SK-N-SH (cell line): ENCODE results near the gene C19orf12. TPM values are rescaled to one million over a fixed set of nuclear protein-coding genes. Genes with fewer than 3 reads are reported as not detected.

Experiments
- CTCF ChIA-PET: fragments of 300-600, 350-600 bp; formaldehyde crosslinking; extraction: SDS; loops from one replicate; lab custom pipeline; 2021; lab: Yijun Ruan, JAX
- POLR2A ChIA-PET: fragments of 350-600 bp; sonication (Branson Sonifier 250); formaldehyde crosslinking; extraction: SDS; loops from one replicate; lab custom pipeline; 2020; ENCODE audit warnings: antibody characterized with exemption, inconsistent platforms; lab: Yijun Ruan, JAX
- DNase-seq: peaks from one replicate; pipeline ENCODE4 v3.0.0; 2012
- H2AFZ ChIP-seq: fragments of 200-600 bp; sonication (generic); 2 replicates; pipeline ENCODE4 v1.8.1; 2016; ENCODE audit warnings: antibody characterized with exemption, mild to moderate bottlenecking, low read depth
- H3F3A ChIP-seq: fragments of 200-600 bp; sonication (generic); replicated peaks from 2 replicates; pipeline ENCODE3; 2016; ENCODE audit warnings: antibody characterized with exemption, mild to moderate bottlenecking; ENCODE audit not compliant: insufficient read depth
- H3K27ac ChIP-seq, 2 experiments: fragments of 200-500 bp in 1 of 2; fragments of 200-600 bp in 1 of 2; sonication (Bioruptor generic) in 1 of 2; sonication (generic), shearing (Covaris generic) in 1 of 2; 2 replicates each; pipeline versions ENCODE4 v1.5.1 to v1.6.1; 2014 to 2016; ENCODE audit warnings: low read depth in 2 of 2, inconsistent platforms in 1 of 2, low read length in 1 of 2, mild to moderate bottlenecking in 1 of 2, mixed read lengths in 1 of 2
- H3K27me3 ChIP-seq: fragments of 200-600 bp; sonication (generic), shearing (Covaris generic); 2 replicates; pipeline ENCODE4 v1.6.1; 2016; ENCODE audit warnings: mixed run types; ENCODE audit not compliant: insufficient read depth
- H3K36me3 ChIP-seq, 2 experiments: fragments of 200-500 bp in 1 of 2; fragments of 200-600 bp in 1 of 2; sonication (Bioruptor generic) in 1 of 2; sonication (generic) in 1 of 2; replicated peaks in 1 of 2; 2 replicates each; pipeline versions ENCODE3 to v1.5.1; 2014 to 2016; ENCODE audit warnings: low read length in 1 of 2, mild to moderate bottlenecking in 1 of 2; ENCODE audit not compliant: insufficient read depth in 2 of 2, control insufficient read depth in 1 of 2
- H3K4me1 ChIP-seq, 2 experiments: fragments of 200-500 bp in 1 of 2; fragments of 200-600 bp in 1 of 2; sonication (Bioruptor generic) in 1 of 2; sonication (generic), shearing (Covaris generic) in 1 of 2; 2 replicates each; pipeline versions ENCODE4 v1.5.1 to v1.6.1; 2014 to 2016; ENCODE audit warnings: low read depth in 1 of 2, low read length in 1 of 2, mixed run types in 1 of 2; ENCODE audit not compliant: insufficient read depth in 2 of 2, control insufficient read depth in 1 of 2
- H3K4me2 ChIP-seq: fragments of 200-600 bp; sonication (generic), shearing (Covaris generic); 2 replicates; pipeline ENCODE4 v1.6.1; 2017; ENCODE audit warnings: mixed run types
- H3K4me3 ChIP-seq, 2 experiments: fragments of 200-500 bp in 1 of 2; fragments of 200-600 bp in 1 of 2; sonication (Bioruptor generic) in 1 of 2; sonication (generic), shearing (Covaris generic) in 1 of 2; 2 replicates each; pipeline versions ENCODE4 v1.5.1 to v1.8.1; 2014 to 2016; ENCODE audit warnings: low read depth in 2 of 2, inconsistent platforms in 1 of 2, low read length in 1 of 2, mild to moderate bottlenecking in 1 of 2, mixed read lengths in 1 of 2, moderate library complexity in 1 of 2
- H3K79me2 ChIP-seq: fragments of 200-600 bp; sonication (generic); 2 replicates; pipeline ENCODE4 v1.8.1; 2017; ENCODE audit warnings: mild to moderate bottlenecking; ENCODE audit not compliant: insufficient read depth
- H3K9ac ChIP-seq: fragments of 200-600 bp; sonication (generic); 2 replicates; pipeline ENCODE4 v1.6.1; 2017; ENCODE audit warnings: mixed run types
- H3K9me2 ChIP-seq: fragments of 200-600 bp; sonication (generic); 2 replicates; pipeline ENCODE4 v1.6.1; 2017; ENCODE audit warnings: mixed run types
- H3K9me3 ChIP-seq: fragments of 200-600 bp; sonication (generic); 2 replicates; pipeline ENCODE4 v1.6.1; 2017; ENCODE audit warnings: mixed run types, mild to moderate bottlenecking, moderate library complexity
- H4K20me1 ChIP-seq: fragments of 200-600 bp; sonication (generic); 2 replicates; pipeline ENCODE4 v1.6.1; 2017; ENCODE audit warnings: mild to moderate bottlenecking, mixed run types; ENCODE audit not compliant: insufficient read depth
- ELF1 ChIP-seq: IDR thresholded peaks from 2 replicates; pipeline ENCODE4 v1.4.0; 2012
- FOSL2 ChIP-seq: IDR thresholded peaks from 2 replicates; pipeline ENCODE4 v1.4.0; 2012; ENCODE audit warnings: low read depth, mild to moderate bottlenecking, moderate library complexity, borderline replicate concordance
- FOXM1 ChIP-seq: IDR thresholded peaks from 2 replicates; pipeline ENCODE4 v1.4.0; 2012; ENCODE audit warnings: low read depth, mild to moderate bottlenecking
- GATA2 ChIP-seq: sonication (generic); formaldehyde crosslinking; IDR thresholded peaks from 2 replicates; pipeline ENCODE4 v1.5.0; 2020; ENCODE audit warnings: mild to moderate bottlenecking, missing genetic modification reagents
- MEF2A ChIP-seq: IDR thresholded peaks from 2 replicates; pipeline ENCODE4 v1.4.0; 2012; ENCODE audit warnings: low read depth, borderline replicate concordance
- MXI1 ChIP-seq: IDR thresholded peaks from 2 replicates; pipeline ENCODE4 v1.6.1; 2012; ENCODE audit warnings: mild to moderate bottlenecking, low read depth, low read length, improper control_type of control experiment
- NRF1 ChIP-seq: IDR thresholded peaks from 2 replicates; pipeline ENCODE4 v1.6.1; 2012; ENCODE audit warnings: low read depth, mild to moderate bottlenecking, low read length
- POLR2AphosphoS5 ChIP-seq: IDR thresholded peaks from 2 replicates; pipeline ENCODE4 v1.6.1; 2012; ENCODE audit warnings: low read depth, low read length
- RCOR1 ChIP-seq: fragments of 150-350 bp; IDR thresholded peaks from 2 replicates; pipeline ENCODE4 v1.6.1; 2017; ENCODE audit warnings: antibody characterized with exemption, low read length
- RFX5 ChIP-seq: IDR thresholded peaks from 2 replicates; pipeline ENCODE4 v1.6.1; 2012; ENCODE audit warnings: mild to moderate bottlenecking, improper control_type of control experiment, low read length
- SMC3 ChIP-seq: IDR thresholded peaks from 2 replicates; pipeline ENCODE4 v1.6.1; 2012; ENCODE audit warnings: low read depth, low read length, improper control_type of control experiment
- TAF1 ChIP-seq: IDR thresholded peaks from 2 replicates; pipeline ENCODE4 v1.6.1; 2012; ENCODE audit warnings: low read depth, mild to moderate bottlenecking, low read length, moderate library complexity, borderline replicate concordance
- TEAD4 ChIP-seq: IDR thresholded peaks from 2 replicates; pipeline ENCODE4 v1.4.0; 2012; ENCODE audit warnings: mild to moderate bottlenecking, borderline replicate concordance; ENCODE audit not compliant: insufficient read depth
- USF1 ChIP-seq: IDR thresholded peaks from 2 replicates; pipeline ENCODE4 v1.4.0; 2012; ENCODE audit warnings: low read depth, borderline replicate concordance
- YY1 ChIP-seq: IDR thresholded peaks from 2 replicates; pipeline ENCODE4 v1.4.0; 2012; ENCODE audit warnings: low read depth, mild to moderate bottlenecking
- WGBS: methylation state at CpG from one replicate; pipeline ENCODE4 v1.1.6; 2017; ENCODE audit warnings: low lambda C conversion rate; 5-methylcytosine and 5-hydroxymethylcytosine counted together
- polyA plus RNA-seq, 3 experiments: library from polyadenylated mRNA; depleted of rRNA; stranded (reverse); fragments of >200 nt; gene quantifications; 2 replicates each; pipeline ENCODE4 v1.2.3, GENCODE V29; 2012
- TF ChIP-seq, protein P1 (sequence below): fragments of 200-600 bp; sonication (generic); IDR thresholded peaks from 2 replicates; pipeline ENCODE4 v1.6.1; 2017; ENCODE audit warnings: antibody characterized with exemption, mild to moderate bottlenecking, moderate library complexity
- TF ChIP-seq, protein P2 (sequence below): fragments of 150-350 bp; IDR thresholded peaks from 2 replicates; pipeline ENCODE4 v1.6.1; 2016; ENCODE audit warnings: mild to moderate bottlenecking, low read depth, low read length
- TF ChIP-seq, protein P3 (sequence below): IDR thresholded peaks from 2 replicates; pipeline ENCODE4; 2012

Gene C19orf12
- polyA plus RNA-seq, 1 of the 3 experiments (the other 2 are of a cell fraction) = 30.5 TPM

DNA sequence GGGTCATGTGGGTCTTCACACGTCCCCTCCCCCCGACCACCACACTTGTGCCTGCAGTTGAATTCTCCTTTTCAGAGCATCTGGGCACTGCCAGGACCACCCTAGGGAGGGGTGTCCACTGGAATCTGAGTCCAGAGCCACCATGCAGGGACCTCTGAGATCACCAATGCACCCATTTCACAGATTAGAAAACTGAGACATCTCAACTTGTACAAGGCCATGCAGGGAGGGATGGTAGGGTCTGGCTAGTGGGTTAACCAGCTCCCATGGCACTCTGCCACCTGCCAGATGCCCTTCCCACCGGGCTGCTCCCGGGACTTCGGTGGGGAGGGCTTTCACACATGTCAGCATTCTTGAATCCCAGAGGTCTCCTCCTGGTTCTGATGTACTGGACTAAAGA lies 44.3 kb upstream of the C19orf12 start:
- Histone ChIP-seq H3K4me2 (no peak overlapping the region), H3K27me3 (no peaks in the 10 kb centered on the region), H2AFZ (no peak overlapping the region), H3K9me2 (no peaks in the 10 kb centered on the region), H3K4me3 (no peak overlapping the region), H3F3A (no peaks in the 10 kb centered on the region), H3K4me1 (no peaks in the 10 kb centered on the region; a peak in 1 of 4 replicates), H3K27ac (no peak overlapping the region), H4K20me1 (no peaks in the 10 kb centered on the region), H3K9ac (no peak overlapping the region), H3K36me3 (no peaks in the 10 kb centered on the region), H3K9me3 (no peaks in the 10 kb centered on the region), H3K79me2 (no peaks in the 10 kb centered on the region)
- CTCF ChIA-PET = interaction anchor here (0.6 to 4.5 kb wide), 40 partner anchors 9 to 891 kb away, joined by 3 to 57 read pairs (median 5); partner anchors contain the start of gene C19orf12
- 69% methylated on average over 5 of the region's 5 CpGs for WGBS
- POLR2A ChIA-PET = no interaction called here
- TF ChIP-seq NRF1 = no peak
- no peak for TF ChIP-seq RCOR1
- no peak for DNase-seq

DNA sequence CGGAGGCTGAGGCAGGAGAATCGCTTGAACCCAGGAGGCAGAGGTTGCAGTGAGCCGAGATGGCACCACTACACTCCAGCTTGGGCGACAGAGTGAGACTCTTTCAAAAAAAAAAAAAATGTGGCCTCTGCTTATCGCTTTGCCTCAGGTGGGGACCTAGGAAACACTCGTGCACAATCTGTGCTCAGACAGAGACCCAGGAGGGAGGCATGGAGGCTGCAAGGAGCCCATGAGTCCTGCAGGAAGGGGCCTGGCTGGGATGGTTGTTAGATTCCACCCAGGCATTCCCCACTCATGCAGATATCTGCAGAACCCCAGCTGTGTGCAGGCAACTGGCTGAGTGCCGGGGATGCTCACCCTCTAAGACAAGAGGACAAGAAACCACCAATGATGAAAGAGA lies 43.8 kb upstream of the C19orf12 start:
- H3K4me3 ChIP-seq = no peak overlapping the region
- no peaks in the 10 kb centered on the region for H3F3A ChIP-seq
- no peaks in the 10 kb centered on the region for H3K27me3 ChIP-seq
- no peak for DNase-seq
- H3K27ac ChIP-seq = no peak overlapping the region
- no peaks in the 10 kb centered on the region for H3K79me2 ChIP-seq
- no peak for TF ChIP-seq FOSL2
- TF ChIP-seq NRF1 = no peak
- no peak for TF ChIP-seq ELF1
- no peak for TF ChIP-seq POLR2AphosphoS5
- TF ChIP-seq GATA2 (CRISPR knock-in tag) = no peak
- no peak for TF ChIP-seq RCOR1
- TF ChIP-seq RFX5 = no peak
- no peak for TF ChIP-seq USF1
- TF ChIP-seq TEAD4 = no peak
- TF ChIP-seq, protein P1, sequence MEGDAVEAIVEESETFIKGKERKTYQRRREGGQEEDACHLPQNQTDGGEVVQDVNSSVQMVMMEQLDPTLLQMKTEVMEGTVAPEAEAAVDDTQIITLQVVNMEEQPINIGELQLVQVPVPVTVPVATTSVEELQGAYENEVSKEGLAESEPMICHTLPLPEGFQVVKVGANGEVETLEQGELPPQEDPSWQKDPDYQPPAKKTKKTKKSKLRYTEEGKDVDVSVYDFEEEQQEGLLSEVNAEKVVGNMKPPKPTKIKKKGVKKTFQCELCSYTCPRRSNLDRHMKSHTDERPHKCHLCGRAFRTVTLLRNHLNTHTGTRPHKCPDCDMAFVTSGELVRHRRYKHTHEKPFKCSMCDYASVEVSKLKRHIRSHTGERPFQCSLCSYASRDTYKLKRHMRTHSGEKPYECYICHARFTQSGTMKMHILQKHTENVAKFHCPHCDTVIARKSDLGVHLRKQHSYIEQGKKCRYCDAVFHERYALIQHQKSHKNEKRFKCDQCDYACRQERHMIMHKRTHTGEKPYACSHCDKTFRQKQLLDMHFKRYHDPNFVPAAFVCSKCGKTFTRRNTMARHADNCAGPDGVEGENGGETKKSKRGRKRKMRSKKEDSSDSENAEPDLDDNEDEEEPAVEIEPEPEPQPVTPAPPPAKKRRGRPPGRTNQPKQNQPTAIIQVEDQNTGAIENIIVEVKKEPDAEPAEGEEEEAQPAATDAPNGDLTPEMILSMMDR = no peak
- TF ChIP-seq, protein P2, sequence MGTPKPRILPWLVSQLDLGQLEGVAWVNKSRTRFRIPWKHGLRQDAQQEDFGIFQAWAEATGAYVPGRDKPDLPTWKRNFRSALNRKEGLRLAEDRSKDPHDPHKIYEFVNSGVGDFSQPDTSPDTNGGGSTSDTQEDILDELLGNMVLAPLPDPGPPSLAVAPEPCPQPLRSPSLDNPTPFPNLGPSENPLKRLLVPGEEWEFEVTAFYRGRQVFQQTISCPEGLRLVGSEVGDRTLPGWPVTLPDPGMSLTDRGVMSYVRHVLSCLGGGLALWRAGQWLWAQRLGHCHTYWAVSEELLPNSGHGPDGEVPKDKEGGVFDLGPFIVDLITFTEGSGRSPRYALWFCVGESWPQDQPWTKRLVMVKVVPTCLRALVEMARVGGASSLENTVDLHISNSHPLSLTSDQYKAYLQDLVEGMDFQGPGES = no peak
- TF ChIP-seq, protein P3, sequence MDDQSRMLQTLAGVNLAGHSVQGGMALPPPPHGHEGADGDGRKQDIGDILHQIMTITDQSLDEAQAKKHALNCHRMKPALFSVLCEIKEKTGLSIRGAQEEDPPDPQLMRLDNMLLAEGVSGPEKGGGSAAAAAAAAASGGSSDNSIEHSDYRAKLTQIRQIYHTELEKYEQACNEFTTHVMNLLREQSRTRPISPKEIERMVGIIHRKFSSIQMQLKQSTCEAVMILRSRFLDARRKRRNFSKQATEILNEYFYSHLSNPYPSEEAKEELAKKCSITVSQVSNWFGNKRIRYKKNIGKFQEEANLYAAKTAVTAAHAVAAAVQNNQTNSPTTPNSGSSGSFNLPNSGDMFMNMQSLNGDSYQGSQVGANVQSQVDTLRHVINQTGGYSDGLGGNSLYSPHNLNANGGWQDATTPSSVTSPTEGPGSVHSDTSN = no peak
- no peak for TF ChIP-seq YY1
- no peak for TF ChIP-seq MEF2A
- no peak for TF ChIP-seq FOXM1
- TF ChIP-seq SMC3 = no peak
- no peak for TF ChIP-seq TAF1
- no peak for TF ChIP-seq MXI1
- no peaks in the 10 kb centered on the region for H3K9me3 ChIP-seq
- no peaks in the 10 kb centered on the region; a peak in 1 of 4 replicates for H3K4me1 ChIP-seq
- no peaks in the 10 kb centered on the region for H3K9me2 ChIP-seq
- H2AFZ ChIP-seq = no peak overlapping the region
- CTCF ChIA-PET = interaction anchor here (1.0 to 4.5 kb wide), 11 partner anchors 8 to 128 kb away, joined by 3 to 57 read pairs (median 9); partner anchors contain the start of gene C19orf12
- no peak overlapping the region for H3K4me2 ChIP-seq
- WGBS = 70% methylated on average over 6 of the region's 7 CpGs
- H3K9ac ChIP-seq = no peak overlapping the region
- H4K20me1 ChIP-seq = no peaks in the 10 kb centered on the region
- H3K36me3 ChIP-seq = no peaks in the 10 kb centered on the region
- POLR2A ChIA-PET = no interaction called here
